ENCODE data around the gene RAP2C.

The RAP2C gene

GRCh38 chrX:132200976-132201375 lies 18.3 kb downstream of the RAP2C start:
- no peak for TF ChIP-seq CTCF (conservative IDR thresholded peaks at IDR 0.05)
- no peak for TF ChIP-seq ZFX (IDR thresholded peaks at IDR 0.05)
- H3K27ac ChIP-seq = no peak overlapping the region

GRCh38 chrX:132199941-132200340 lies 19.3 kb downstream of the RAP2C start:
- TF ChIP-seq CTCF (conservative IDR thresholded peaks at IDR 0.05) (no peak), ZFX (IDR thresholded peaks at IDR 0.05) (no peak)
- no peak overlapping the region for H3K27ac ChIP-seq

GRCh38 chrX:132193872-132194574 lies 25.2 kb downstream of the RAP2C start:
- no peak for TF ChIP-seq CTCF (conservative IDR thresholded peaks at IDR 0.05)
- TF ChIP-seq ZFX (IDR thresholded peaks at IDR 0.05) = no peak
- H3K27ac ChIP-seq = no peak overlapping the region

- TF ChIP-seq ZFX (IDR thresholded peaks at IDR 0.05) (no peak), CTCF (conservative IDR thresholded peaks at IDR 0.05) (no peak)
- no peak overlapping the region for H3K27ac ChIP-seq
These were observed 27.3 kb downstream of the RAP2C start for GRCh38 chrX:132191938-132192337.

GRCh38 chrX:132188175-132188574 lies 31.1 kb downstream of the RAP2C start:
- TF ChIP-seq CTCF (conservative IDR thresholded peaks at IDR 0.05) (no peak), ZFX (IDR thresholded peaks at IDR 0.05) (no peak)
- no peak overlapping the region for H3K27ac ChIP-seq

- H3K27ac ChIP-seq = no peak overlapping the region
- no peak for TF ChIP-seq ZFX (IDR thresholded peaks at IDR 0.05)
- no peak for TF ChIP-seq CTCF (conservative IDR thresholded peaks at IDR 0.05)
These were observed 31.8 kb downstream of the RAP2C start for GRCh38 chrX:132187451-132187850.

- TF ChIP-seq ZFX (IDR thresholded peaks at IDR 0.05) = no peak
- TF ChIP-seq CTCF (conservative IDR thresholded peaks at IDR 0.05) = no peak
- H3K27ac ChIP-seq = no peak overlapping the region
These were observed 34.4 kb downstream of the RAP2C start for GRCh38 chrX:132184871-132185270.
